WI38 (cell line): ENCODE data around the gene SLC38A3.

Experiments used
- H3K4me3 ChIP-seq: 2 replicates; pipeline ENCODE4 v1.5.1; 2011; ENCODE audit warnings: low read depth, mild to moderate bottlenecking, control low read depth, low read length
- CTCF ChIP-seq: IDR thresholded peaks from 2 replicates; pipeline ENCODE4 v1.5.1; 2012; ENCODE audit warnings: low read depth, mild to moderate bottlenecking, control low read depth, low read length

The SLC38A3 gene

DNA sequence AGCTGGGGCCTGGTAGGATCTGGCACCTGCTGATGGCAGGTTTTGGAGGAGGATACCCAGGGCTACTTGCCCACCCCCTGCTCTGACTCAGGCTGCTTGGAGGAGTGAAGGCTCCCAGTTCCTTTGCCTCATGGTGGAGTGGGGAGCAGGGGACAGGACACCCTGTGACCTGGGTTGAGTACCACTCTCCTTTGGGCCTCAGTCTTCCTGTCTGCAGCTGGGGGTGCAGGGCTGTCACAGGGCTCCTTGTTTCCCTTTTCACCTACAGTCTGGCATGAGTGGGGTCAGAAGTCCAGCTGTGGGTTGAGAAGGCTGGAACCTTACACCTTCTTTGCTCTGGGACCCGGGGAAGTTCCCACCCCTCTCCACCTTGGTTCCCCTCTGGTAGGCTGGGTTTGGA is 35.2 kb upstream of the SLC38A3 start:
- no peak for TF ChIP-seq CTCF
- no peak overlapping the region for H3K4me3 ChIP-seq

GRCh38 chr3:50170689-50171088 is 34.4 kb upstream of the SLC38A3 start:
- no peak overlapping the region for H3K4me3 ChIP-seq
- no peak for TF ChIP-seq CTCF

DNA sequence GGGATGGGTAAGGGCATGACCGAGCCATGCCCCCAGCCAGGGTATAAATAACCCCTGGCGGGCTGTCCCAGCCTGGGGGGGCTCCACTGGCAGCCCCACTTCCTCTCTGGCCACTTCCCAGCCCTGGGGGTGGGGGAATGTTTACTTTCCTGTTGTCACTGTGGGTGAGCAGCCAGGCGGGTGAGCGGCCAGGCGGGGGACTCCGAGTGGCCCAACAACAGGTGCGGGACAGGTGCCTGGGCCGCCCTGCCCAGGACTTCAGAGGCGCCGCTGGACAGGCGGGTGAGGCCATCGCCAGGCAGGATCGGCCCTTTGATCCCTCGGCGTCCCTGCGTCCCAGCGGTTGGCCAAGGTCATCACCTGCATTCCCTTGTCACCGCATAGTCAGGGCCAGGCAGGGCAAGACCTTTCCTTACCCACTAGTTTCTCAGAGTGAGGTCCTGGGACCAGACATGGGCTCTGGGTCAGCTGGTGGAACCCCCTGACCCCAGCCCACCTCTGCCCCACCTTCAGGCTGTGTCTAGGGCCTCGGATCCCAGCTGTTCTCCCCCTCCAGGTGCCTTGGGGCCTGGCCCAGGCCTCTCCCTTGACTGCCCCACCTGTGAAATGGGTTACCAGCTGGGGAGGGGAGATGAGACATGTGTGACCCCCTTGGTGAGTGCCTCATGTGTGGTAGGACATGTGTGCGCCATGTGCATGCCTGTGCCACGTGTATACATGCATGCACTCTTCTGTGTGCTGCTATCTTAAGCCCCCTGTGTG is 33.4 kb upstream of the SLC38A3 start:
- H3K4me3 ChIP-seq: no peak overlapping the region
- TF ChIP-seq CTCF: no peak

DNA sequence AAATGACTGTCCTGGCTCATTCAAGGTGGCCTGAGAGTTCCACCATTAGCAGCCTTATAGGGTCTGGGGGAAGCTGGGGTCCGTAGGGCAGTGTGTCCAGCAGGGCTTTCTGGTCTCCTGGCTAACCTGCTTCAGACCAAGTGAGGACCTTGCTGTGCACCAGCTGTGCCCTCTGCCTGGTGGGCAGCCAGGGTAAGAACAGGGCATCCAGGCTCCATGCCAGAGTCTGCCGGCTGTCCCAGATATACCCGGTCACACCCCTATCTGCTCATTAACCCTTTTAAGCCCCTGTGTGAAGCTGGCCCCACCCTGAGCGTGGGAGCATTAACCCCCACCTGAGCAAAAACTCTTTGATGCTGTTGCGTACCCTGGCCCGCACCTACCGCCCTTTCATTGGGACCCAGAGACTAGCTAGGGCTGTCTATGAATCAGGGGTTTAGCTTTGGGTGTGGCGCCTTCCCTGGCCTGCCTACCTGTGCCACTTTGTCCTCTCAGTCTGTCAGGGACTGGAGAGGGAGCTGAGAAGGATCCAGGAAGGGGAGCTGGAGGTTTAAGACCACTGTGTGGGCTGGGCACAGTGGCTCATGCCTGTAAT is 32.3 kb upstream of the SLC38A3 start:
- no peak for TF ChIP-seq CTCF
- no peak overlapping the region for H3K4me3 ChIP-seq

GRCh38 chr3:50173685-50174516 is 31.2 kb upstream of the SLC38A3 start:
- H3K4me3 ChIP-seq: no peak overlapping the region
- TF ChIP-seq CTCF: no peak

DNA sequence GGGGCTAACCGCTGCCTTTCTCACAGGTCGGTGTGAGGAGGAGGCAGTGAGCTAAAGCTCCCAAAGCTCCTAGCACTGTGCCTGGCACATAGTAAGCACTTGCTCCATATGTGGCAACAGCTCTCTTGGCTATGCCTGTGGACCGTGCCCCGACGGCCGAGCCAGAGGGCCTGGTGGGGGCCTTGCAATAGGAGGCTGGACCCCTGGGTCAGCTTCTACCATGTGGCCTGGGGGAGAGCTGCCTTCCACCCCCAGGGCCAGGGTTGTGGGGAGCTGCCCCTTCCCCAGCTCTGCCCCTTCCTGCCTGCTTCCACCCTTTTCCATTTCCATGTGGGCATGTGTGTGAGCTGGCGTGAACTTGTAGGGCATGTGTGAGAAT is 30.6 kb upstream of the SLC38A3 start:
- TF ChIP-seq CTCF: no peak
- H3K4me3 ChIP-seq: no peak overlapping the region
